ENCODE results near the gene PIEZO1.

The PIEZO1 gene

GRCh38 chr16:88721815-88722755 is 62.9 kb downstream of the PIEZO1 start:
- DNase-seq (ENCODE audit: low spot score): no peak

- DNase-seq (ENCODE audit: low spot score): no peak
Measured at GRCh38 chr16:88721236-88721635, 63.8 kb downstream of the PIEZO1 start.

DNA sequence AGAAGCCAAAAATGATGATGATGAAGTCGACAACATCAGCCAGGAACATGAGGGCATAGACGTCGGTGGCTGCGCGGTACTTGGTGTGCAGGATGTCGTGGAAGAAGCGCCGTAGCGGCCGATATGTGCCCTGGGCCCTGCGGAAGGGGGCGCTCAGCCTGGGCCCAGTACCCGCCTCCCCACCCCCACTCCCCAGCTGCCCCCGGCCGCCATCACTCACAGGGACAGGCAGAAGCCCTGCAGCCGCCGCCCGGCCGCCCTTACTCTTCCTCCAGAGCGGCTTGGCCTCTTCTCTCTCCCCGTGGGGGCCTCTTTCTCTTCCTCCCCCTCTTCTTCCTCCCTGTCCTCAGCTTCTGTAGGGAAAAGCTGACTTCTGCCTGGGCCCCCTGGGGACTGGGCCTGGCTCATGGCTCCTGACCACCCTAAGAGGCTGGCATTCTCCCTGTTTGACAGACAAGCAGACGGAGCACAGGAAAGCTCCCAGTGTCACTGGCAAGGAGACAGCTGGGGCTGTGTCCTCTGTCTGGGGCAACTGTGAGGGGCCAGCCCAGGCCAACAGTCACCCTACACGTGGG is 64.5 kb downstream of the PIEZO1 start:
- DNase-seq (ENCODE audit: low spot score): no peak

DNA sequence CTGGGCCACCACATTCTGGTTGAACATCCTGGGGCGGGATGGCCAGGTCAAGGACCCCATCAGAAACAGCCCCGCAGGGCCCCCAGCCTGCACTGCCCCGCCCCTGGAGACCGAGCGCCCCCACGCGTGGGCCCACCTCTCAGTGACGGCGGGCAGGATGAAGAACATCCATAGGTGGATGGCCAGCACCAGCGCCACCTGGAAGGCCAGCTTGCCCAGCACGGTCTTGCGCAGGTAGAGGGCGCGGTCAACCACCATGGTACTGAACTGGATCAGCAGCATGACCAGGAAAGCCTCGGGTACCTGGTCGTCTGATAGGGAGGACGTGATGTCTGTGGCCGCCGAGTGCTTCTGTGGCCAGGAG is 65.1 kb downstream of the PIEZO1 start:
- no peak for DNase-seq (ENCODE audit: low spot score)

GRCh38 chr16:88719267-88719932 is 65.6 kb downstream of the PIEZO1 start:
- no peak for DNase-seq (ENCODE audit: low spot score)

- DNase-seq (ENCODE audit: low spot score): no peak
Measured at GRCh38 chr16:88718178-88718577, 66.8 kb downstream of the PIEZO1 start.

DNA sequence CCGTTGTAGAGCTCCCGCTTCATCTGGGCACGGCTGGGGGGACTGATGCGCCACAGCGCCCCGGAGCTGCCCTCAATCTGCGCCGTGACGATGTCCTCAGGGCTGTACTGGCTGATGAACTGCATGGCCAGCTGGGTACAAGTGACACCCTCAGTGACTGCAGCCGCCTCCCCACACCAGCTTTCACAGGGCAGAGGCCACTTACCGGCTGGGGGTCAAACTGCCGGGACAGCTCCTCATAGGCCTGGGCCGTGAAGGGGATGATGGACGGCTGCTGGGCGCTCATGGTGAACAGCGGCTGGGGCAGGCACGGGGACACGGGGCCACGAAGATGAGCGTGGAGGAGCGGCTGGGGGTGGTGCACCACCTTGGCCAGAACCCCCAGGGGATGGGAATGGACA is 68.4 kb downstream of the PIEZO1 start:
- DNase-seq (ENCODE audit: low spot score): no peak

GRCh38 chr16:88716201-88716600 is 68.8 kb downstream of the PIEZO1 start:
- DNase-seq (ENCODE audit: low spot score): no peak

DNA sequence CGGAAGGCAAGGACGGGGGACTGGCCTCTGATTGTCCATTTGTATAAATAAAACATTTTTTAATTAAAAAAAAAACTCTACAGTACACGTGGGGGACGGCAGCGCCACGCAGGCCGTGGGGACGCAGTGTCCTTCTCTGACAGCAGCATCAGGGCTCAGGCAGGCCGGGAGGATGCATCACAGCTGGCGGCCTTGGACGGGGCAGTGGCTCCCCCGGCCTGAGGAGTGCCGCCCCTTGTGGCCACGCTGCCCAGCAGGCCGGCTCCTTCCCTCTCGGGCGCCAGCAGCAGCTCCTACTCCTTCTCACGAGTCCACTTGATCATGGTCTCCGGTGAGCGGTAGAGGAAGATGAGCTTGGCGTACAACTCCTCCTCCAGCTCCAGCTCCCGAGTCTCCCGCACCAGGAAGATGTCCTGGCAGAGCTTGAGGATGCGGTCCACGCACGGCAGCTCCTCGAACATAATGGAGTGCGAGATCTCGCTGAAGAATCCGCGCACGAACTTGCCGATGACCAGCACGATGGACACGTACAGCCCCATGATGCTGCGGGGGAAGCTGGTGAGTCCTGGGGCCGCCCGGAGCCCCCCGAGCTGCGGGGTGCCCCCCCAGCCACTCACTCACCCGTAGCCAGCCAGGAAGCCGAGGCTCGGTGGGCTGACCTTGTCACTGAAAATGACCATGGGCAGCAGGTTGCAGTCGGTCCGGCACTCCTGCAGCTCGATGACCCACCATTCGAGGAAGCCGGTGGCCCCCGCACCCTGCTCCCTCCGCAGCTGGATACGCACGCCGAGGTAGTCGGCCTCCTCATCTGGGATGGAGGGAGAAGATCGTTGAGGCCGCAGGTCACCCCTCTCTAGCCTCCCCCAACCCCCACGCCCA is 69.5 kb downstream of the PIEZO1 start:
- DNase-seq (ENCODE audit: low spot score): no peak

DNA sequence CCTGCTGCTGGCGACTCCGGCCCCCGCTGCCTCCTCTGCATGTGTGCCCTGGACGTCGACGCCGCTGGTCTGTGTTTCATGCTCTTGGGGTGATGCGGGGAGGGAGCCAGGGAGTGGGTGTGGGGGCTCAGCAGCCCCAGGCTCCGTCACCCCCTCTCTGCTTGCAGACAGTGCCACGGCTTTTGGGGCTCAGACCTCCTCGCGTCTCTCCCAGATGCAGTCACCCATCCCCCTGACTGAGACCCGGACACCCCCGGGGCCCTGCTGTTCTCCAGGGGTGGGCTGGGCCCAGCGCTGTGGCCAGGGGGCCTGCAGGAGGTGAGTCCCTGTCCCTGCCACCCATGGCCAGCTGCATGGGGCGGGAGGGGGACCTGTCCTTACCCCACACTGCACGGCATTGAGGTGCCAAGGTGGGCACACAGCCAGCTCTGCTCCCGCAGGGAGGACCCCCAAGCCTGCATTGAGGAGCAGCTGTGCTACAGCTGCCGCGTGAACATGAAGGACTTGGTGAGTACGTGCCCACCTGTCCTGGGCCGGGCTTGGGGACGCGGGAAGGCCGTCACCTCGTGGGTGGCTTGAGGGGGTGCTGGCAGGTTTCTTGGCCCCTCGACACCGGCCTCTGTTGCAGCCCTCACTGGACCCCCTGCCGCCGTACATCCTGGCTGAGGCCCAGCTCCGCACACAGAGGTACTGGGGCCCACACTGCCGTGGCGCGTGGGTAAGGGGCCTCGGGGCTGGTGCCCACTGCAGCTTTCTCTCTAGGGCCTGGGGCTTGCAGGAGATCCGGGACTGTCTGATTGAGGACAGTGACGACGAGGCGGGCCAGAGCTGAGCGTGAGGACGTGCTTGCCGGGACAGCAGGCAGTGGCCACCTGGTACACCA is 70.4 kb downstream of the PIEZO1 start:
- DNase-seq (ENCODE audit: low spot score): no peak

DNA sequence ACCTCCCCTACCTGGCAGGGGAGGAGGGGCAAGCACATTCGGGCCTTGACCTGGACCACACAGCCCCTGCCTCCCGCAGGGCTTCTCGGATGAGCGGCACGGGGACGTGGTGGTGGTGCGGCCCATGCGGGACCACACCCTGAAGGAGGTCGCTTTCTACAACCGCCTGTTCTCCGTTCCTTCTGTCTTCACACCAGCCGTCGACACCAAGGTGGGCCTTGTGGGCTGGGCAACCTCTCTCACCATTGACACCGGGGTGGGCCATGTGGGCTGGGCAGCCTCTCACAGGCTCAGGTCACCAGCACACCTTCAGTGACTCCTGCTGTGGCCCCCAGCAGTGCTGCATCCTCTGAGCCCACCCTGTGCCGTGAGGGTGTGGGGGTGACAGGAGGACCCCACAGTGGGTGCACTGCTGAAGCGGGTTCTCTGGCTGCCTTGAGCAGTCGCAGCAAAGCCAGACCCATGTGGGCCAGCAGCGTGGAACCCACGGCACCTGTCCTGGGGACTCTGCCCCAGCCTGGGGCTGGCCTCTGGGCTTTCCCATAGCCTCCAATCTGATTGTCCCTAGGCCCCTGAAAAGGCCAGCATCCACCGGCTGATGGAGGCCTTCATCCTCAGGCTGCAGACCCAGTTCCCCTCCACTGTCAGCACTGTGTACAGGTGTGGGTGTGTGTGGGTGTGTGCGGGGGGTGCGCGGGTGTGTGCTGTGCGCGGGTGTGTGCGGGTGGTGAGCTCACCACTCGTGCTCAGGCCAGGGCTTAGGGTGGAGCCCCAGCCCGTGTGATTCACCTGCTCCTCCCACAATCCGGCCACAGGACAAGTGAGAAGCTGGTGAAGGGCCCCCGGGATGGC is 71.2 kb downstream of the PIEZO1 start:
- no peak for DNase-seq (ENCODE audit: low spot score)

- DNase-seq (ENCODE audit: low spot score): no peak
Measured at GRCh38 chr16:88713054-88713453, 72.0 kb downstream of the PIEZO1 start.

- DNase-seq (ENCODE audit: low spot score): no peak
Measured at GRCh38 chr16:88712362-88712979, 72.5 kb downstream of the PIEZO1 start.

- no peak for DNase-seq (ENCODE audit: low spot score)
Measured at GRCh38 chr16:88711750-88712340, 73.2 kb downstream of the PIEZO1 start.

DNA sequence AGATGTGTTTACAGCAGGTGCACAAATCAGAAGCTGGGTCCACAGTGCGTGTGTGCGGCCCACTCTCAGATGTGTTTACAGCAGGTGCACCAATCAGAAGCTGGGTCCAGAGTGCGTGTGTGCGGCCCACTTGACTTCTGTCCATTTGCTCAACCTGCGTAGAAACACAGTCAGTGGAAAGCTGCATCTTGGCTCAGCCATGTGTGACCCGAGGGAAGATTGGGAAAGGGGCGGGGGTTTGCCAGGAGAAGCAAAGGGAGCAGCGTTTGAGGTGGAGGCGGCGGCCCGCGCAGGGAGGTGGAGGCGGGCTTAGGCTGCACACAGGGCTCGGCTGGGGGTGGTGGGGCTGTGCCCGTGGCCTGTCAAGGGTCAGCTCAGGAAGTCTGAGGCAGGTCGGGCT is 74.5 kb downstream of the PIEZO1 start:
- no peak for DNase-seq (ENCODE audit: low spot score)

GRCh38 chr16:88706965-88707826 is 77.8 kb downstream of the PIEZO1 start:
- no peak for DNase-seq (ENCODE audit: low spot score)

DNA sequence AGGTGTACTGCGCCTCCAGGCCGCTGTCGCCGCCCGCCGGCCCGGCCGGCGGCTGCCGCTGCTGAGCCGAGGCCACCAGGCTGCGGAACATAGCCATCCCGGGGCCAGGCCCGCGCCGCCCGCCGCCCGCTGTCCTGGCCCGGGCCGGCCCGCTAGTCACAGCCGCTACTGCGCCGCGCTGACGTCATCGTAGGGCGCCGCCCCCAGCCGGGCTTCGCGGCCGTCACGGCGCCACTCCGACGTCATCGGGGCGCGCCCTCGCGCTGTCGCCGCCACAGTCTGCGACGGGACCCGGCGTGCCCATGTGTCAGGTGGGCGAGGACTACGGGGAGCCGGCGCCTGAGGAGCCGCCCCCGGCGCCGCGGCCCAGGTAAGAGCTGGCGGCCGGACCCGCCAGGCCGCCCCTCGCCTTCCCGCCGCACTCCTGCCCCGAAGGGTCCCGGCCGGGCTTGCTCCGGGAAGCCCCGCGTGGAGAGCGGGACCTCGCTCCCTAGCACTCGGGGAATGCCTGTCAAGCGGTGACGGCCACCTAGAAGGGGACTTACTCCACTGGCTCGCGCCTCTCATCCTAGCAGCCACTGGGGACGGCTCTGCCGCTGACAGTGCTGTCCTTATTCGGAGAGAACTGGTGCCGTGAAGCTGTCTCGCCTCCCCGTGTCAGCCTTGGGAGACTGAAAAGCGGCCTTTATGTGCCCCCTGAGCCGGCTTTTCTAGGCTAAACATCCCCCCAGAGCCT is 78.6 kb downstream of the PIEZO1 start, which contains the start of the genes CTU2 and RNF166:
TSS of gene CTU2 (plus strand) at position 275 of the 736 bp plus-strand sequence. CDS start at position 303, 28 bp downstream.
TSS of gene RNF166 (minus strand) at position 180 of the 736 bp plus-strand sequence. CDS start at position 97, 83 bp downstream.
- DNase-seq (ENCODE audit: low spot score): peak; percentile 78
